Gastroesophageal sphincter (tissue), 3 donors: ENCODE measurements around the gene KMT2B.

Source experiments
- CTCF ChIP-seq, 4 experiments: fragments of 200-600 bp in 2 of 4; fragments of 450-650 bp in 2 of 4; sonication (generic) in 1 of 4; IDR thresholded peaks; one replicate each; pipeline ENCODE4 v1.5.1; 2017 to 2019; ENCODE audit warnings: antibody characterized with exemption in 4 of 4, mild to moderate bottlenecking in 2 of 4, moderate library complexity in 2 of 4
- EP300 ChIP-seq: sonication (generic); formaldehyde crosslinking; IDR thresholded peaks from one replicate; pipeline ENCODE4 v1.6.1; 2017; ENCODE audit warnings: antibody characterized with exemption, mild to moderate bottlenecking
- POLR2A ChIP-seq, 2 donors: fragments of 450-650 bp; IDR thresholded peaks; one replicate each; pipeline ENCODE4 v1.6.1; 2017; ENCODE audit warnings: antibody characterized with exemption in 2 of 2, mild to moderate bottlenecking in 2 of 2, moderate library complexity in 1 of 2

GRCh38 chr19:35777086-35777841, 59.5 kb downstream of the KMT2B start:
- TF ChIP-seq CTCF (IDR thresholded peaks at IDR 0.05) (no peak), POLR2A (IDR thresholded peaks at IDR 0.05) (no peak), EP300 (no peak)
